A673 (cell line): ENCODE results near the gene HIPK1.

Source experiments
- CTCF ChIP-seq: fragments of 300-800, 200-600 bp; sonication (generic); conservative IDR thresholded peaks from 2 replicates; pipeline ENCODE4 v1.5.1; 2017; ENCODE audit warnings: low read depth, mild to moderate bottlenecking, antibody characterized with exemption, low read length, moderate library complexity, mixed read lengths
- EZH2 ChIP-seq: fragments of 200-600 bp; sonication (generic); IDR thresholded peaks from 2 replicates; pipeline ENCODE4 v1.6.1; 2017; ENCODE audit warnings: borderline replicate concordance, low read depth, mild to moderate bottlenecking, mixed read lengths, antibody characterized with exemption, low read length; ENCODE audit not compliant: poor library complexity, severe bottlenecking

GRCh38 chr1:113946112-113946511, 17.0 kb downstream of the HIPK1 start:
- TF ChIP-seq CTCF (no peak), EZH2 (no peak)
